Stimulated activated CD4-positive, alpha-beta T cell treated with anti-CD3 and anti-CD28 coated beads, Interleukin-1b, Interleukin-23, amount 100 ng/mL, for 1 hour (primary cell): ENCODE data around the gene CEP85L.

ENCODE experiments used
- DNase-seq, 2 donors: peaks; one replicate each; pipeline ENCODE4 v3.0.0-alpha.2; 2020; ENCODE audit warnings: low read depth in 2 of 2

Gene CEP85L

GRCh38 chr6:118542184-118542952 is 109.0 kb downstream of the CEP85L start:
- DNase-seq, result no peak

GRCh38 chr6:118537574-118537973 is 113.8 kb downstream of the CEP85L start:
- no peak for DNase-seq

- DNase-seq, result no peak
Observed at GRCh38 chr6:118536478-118536877, 114.9 kb downstream of the CEP85L start.

GRCh38 chr6:118535176-118535844 is 116.1 kb downstream of the CEP85L start:
- DNase-seq, result no peak

- DNase-seq, result no peak
Observed at GRCh38 chr6:118530942-118531341, 120.4 kb downstream of the CEP85L start.

- DNase-seq, result no peak
Observed at GRCh38 chr6:118529756-118530155, 121.6 kb downstream of the CEP85L start.

GRCh38 chr6:118528129-118528528 is 123.3 kb downstream of the CEP85L start:
- no peak for DNase-seq

- DNase-seq, result no peak
Observed at GRCh38 chr6:118525913-118526780, 125.2 kb downstream of the CEP85L start.

GRCh38 chr6:118524686-118525085 is 126.7 kb downstream of the CEP85L start:
- DNase-seq, result no peak

GRCh38 chr6:118523216-118523615 is 128.2 kb downstream of the CEP85L start:
- DNase-seq, result no peak

GRCh38 chr6:118522422-118522821 is 129.0 kb downstream of the CEP85L start:
- no peak for DNase-seq

GRCh38 chr6:118514689-118515088 is 136.7 kb downstream of the CEP85L start:
- DNase-seq, result no peak

GRCh38 chr6:118511930-118512715 is 139.3 kb downstream of the CEP85L start:
- no peak for DNase-seq

- DNase-seq, result no peak
Observed at GRCh38 chr6:118509009-118509617, 142.3 kb downstream of the CEP85L start.

- DNase-seq, result no peak
Observed at GRCh38 chr6:118507636-118508035, 143.8 kb downstream of the CEP85L start.

GRCh38 chr6:118506071-118506638 is 145.2 kb downstream of the CEP85L start:
- DNase-seq, result no peak

- DNase-seq, result no peak
Observed at GRCh38 chr6:118505656-118506055, 145.7 kb downstream of the CEP85L start.

GRCh38 chr6:118504611-118505010 is 146.8 kb downstream of the CEP85L start:
- DNase-seq, result no peak

GRCh38 chr6:118502169-118502568 is 149.2 kb downstream of the CEP85L start:
- no peak for DNase-seq

- no peak for DNase-seq
Observed at GRCh38 chr6:118501765-118502164, 149.6 kb downstream of the CEP85L start.

GRCh38 chr6:118501099-118501498 is 150.3 kb downstream of the CEP85L start:
- no peak for DNase-seq
